GM18951 (cell line): ENCODE measurements around the gene ECT2.
A peak's percentile ranks its signal among the peaks of the same experiment; 100 is the strongest.
"Not testable (repeated sequence)": the region's sequence is repeated elsewhere in the genome, so short reads cannot be mapped to it uniquely, and the experiment has no call there.

Experiments
- POLR2A ChIP-seq: IDR thresholded peaks from 4 replicates; pipeline ENCODE4 v1.6.1; 2011; ENCODE audit warnings: mild to moderate bottlenecking; ENCODE audit not compliant: insufficient read length, insufficient read depth; ENCODE audit errors: extremely low read depth
- in situ Hi-C: fragments of 300-500 bp; cut with MboI; formaldehyde crosslinking; loops from one replicate; pipeline ENCODE4 v1.12.0; 2022; ENCODE audit warnings: low sequenced_read_pairs, mixed read lengths, inconsistent platforms; ENCODE audit not compliant: unreplicated experiment

Gene ECT2

GRCh38 chr3:172710664-172711453 is 39.7 kb upstream of the ECT2 start, which contains the start of gene NCEH1:
Gene NCEH1 (minus strand): TSS chr3:172711067. CDS start chr3:172710984, 83 bp downstream.
- in situ Hi-C loops = no loop called here

DNA sequence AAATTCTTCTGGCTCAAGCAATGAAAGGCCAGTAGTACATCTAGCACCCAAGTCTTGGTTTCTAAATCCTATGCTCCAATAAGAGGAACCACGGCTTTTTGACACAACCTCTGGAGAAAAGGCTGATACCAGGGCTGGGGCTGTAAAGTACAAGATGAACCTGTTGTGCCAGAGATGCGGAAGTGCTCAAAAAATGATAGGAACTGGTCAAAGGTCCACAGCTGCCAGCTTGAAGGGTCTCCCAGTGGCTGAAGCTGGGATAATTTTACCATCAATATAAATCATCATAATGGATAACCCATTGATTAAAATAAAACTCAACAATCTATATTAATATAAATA is 39.1 kb upstream of the ECT2 start:
- no peak for TF ChIP-seq POLR2A
- in situ Hi-C loops = no loop called here

More at GRCh38 chr3:172710664-172711453, 39.7 kb upstream of the ECT2 start, which contains the start of gene NCEH1:
- TF ChIP-seq POLR2A = peak; percentile 91

- TF ChIP-seq POLR2A = no peak
- in situ Hi-C loops = no loop called here
Measured at GRCh38 chr3:172713316-172713715, 37.2 kb upstream of the ECT2 start.

- in situ Hi-C loops = no loop called here
- no peak for TF ChIP-seq POLR2A
Measured at GRCh38 chr3:172716476-172716875, 34.0 kb upstream of the ECT2 start.

DNA sequence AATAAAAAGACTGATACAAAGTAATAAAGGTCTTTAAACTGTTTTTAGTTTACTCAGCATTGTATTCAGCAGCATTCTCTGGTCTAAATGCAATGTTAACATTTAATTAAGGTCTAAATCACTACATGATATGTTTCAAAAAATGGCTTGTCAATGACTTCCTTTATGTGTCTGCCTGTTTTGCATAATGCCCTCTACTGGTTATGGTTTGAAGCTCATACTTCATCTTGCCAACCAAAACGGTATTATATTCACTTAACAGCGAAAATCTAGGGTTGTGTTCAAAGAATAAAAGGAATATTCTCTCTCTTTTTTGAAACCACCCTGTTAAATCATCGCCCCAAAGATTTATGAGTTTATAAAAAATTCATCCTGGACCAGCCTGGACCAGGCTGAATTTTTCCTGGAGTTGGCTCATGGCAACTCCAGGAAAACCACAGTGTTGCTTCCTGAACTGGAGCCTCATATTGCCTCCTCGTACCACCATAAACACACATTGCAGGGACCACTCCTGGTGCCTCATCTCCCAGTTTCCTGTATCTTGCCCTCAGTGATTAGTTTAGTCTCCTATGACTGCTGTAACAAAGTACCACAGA is 32.9 kb upstream of the ECT2 start:
- in situ Hi-C loops = no loop called here
- TF ChIP-seq POLR2A = no peak

DNA sequence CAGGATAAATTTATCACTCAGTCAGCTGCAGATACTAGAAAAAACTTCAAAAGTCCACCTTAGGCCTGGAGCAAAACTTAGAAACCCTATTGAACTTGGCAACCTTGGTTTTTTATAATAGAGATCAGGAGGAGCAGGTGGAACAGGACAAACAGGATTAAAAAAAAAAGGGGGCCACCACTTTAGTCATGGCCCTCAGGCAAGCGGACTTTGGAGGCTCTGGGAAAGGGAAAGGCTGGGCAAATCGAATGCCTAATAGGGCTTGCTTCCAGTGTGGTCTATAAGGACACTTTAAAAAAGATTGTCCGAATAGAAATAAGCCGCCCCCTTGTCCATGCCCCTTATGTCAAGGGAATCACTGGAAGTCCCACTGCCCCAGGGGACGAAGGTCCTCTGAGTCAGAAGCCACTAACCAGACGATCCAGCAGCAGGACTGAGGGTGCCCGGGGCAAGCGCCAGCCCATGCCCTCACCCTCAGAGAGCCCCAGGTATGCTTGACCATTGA is 27.9 kb upstream of the ECT2 start:
- in situ Hi-C loops = not testable (repeated sequence)

GRCh38 chr3:172726380-172726779 is 24.1 kb upstream of the ECT2 start:
- in situ Hi-C loops = no loop called here
- TF ChIP-seq POLR2A = no peak

- TF ChIP-seq POLR2A = no peak
- in situ Hi-C loops = no loop called here
Measured at GRCh38 chr3:172735014-172735413, 15.5 kb upstream of the ECT2 start.

DNA sequence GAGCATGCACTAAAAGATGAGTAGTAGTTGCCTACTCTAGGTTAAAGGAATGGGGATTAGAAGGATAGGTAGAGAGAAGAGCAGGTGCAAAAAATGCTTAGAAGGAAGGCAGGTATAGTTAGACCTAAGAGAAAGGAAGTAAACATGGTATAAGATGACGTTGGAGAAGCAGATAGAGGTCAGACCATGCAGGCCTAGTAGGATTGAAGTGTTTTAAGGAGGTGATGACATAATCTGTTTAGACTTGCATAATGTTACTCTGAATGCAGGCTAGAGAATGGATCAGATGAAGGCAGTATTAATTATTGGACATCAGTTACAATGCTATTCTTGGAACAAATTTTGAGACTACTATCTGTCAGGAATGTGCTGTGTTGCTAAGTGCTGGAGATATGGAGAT is 11.1 kb upstream of the ECT2 start:
- TF ChIP-seq POLR2A = no peak
- in situ Hi-C loops = no loop called here

- no peak for TF ChIP-seq POLR2A
- in situ Hi-C loops = no loop called here
Measured at GRCh38 chr3:172746475-172746874, 4.1 kb upstream of the ECT2 start.

DNA sequence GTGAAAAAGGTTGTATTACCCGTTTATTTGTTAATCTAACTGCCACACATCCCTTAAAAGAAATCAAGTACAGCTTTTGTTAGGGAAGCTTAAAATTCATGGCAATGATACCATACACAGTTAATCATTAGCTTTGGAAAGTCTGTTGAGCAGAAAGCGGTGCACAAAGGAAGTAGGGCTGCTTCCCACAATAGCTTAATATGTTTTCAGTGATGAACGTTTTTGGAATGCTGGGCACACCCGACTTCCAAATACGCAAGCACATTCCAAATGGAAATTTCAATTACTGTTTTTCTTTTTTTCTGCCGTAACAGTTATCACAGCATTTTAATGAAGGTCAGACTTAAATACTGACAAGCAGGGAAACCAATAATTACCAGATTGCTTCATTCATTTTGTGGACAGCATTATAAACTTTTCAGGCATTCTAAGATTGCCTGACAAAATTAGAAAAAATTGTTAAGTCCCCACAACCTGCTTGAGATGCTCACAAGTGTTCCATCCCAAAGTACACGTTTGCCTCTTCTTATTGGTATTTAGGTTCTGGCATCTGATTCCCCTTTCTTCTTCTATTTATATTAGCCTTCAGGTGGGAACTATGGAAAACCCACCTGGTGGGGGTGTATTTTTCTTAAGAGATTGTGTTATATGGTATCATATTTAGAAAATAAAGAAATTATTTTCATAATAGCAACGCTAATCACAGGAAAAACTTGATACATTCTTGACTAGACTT is 1.1 kb upstream of the ECT2 start:
- in situ Hi-C loops = no loop called here
- TF ChIP-seq POLR2A = no peak

GRCh38 chr3:172750069-172750367 is 508 bp upstream of the ECT2 start:
- no peak for TF ChIP-seq POLR2A
- in situ Hi-C loops = no loop called here

GRCh38 chr3:172751175-172751704 is 714 bp downstream of the ECT2 start:
- no peak for TF ChIP-seq POLR2A
- in situ Hi-C loops = no loop called here

- TF ChIP-seq POLR2A = no peak
- in situ Hi-C loops = no loop called here
Measured at GRCh38 chr3:172752651-172753050, 2.1 kb downstream of the ECT2 start.

GRCh38 chr3:172753125-172753524 is 2.6 kb downstream of the ECT2 start:
- in situ Hi-C loops = no loop called here
- TF ChIP-seq POLR2A = no peak

DNA sequence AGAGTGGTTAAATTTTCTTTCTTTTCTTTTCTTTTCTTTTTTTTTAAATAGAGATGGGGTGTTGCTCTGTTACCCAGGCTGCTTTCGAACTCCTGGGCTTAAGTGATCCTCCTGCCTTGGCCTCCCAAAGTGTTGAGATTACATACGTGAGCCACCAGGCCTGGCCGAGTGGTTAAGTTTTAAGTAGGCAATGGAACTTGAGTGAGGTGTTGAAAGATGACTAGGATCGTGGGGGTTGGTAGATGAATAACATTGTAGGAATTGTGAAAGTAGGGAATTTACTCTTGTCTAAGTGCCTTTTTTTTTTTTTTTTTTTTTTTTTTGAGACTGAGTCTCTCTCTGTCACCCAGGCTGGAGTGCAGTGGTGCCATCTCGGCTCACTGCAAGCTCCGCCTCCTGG is 9.9 kb downstream of the ECT2 start:
- in situ Hi-C loops = not testable (repeated sequence)
